Middle frontal gyrus (tissue), 1 donor: ENCODE measurements around the gene POLG2.
"Not testable (repeated sequence)": the region's sequence is repeated elsewhere in the genome, so short reads cannot be mapped to it uniquely, and the experiment has no call there.

Experiments
- DNase-seq: peaks from one replicate; pipeline ENCODE4 v3.0.0-alpha.2; 2015; ENCODE audit warnings: low spot score; ENCODE audit errors: extremely low spot score

The POLG2 gene

GRCh38 chr17:64441772-64442540 is 54.9 kb downstream of the POLG2 start:
- no peak for DNase-seq

- DNase-seq, result no peak
Observed at GRCh38 chr17:64439956-64440355, 56.9 kb downstream of the POLG2 start.

GRCh38 chr17:64439521-64439920 is 57.3 kb downstream of the POLG2 start:
- not testable (repeated sequence) for DNase-seq

- DNase-seq, result no peak
Observed at GRCh38 chr17:64437944-64438525, 58.8 kb downstream of the POLG2 start.

- no peak for DNase-seq
Observed at GRCh38 chr17:64431534-64431933, 65.3 kb downstream of the POLG2 start.

DNA sequence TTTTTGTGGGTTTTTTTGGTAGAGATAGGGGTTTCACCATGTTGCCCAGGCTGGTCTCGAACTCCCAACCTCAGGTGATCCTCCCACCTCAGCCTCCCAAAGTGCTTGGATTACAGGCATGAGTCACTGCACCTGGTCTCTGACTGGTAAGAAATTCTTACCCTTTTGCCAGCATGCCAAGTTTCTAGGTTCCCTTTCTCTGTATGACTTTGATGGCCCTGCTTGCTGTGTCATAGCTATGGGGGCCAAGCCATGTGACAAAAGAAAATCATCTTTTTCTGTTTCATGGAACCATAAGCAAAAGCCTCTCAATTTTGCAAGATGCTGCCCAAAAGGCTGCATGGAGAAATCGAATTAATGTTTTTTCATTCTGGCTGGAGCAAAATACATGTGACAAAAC is 66.8 kb downstream of the POLG2 start:
- DNase-seq, result not testable (repeated sequence)

GRCh38 chr17:64428406-64428805 is 68.4 kb downstream of the POLG2 start:
- DNase-seq, result no peak
